Measurements from ENCODE around the gene SOCS1.
A peak's percentile ranks its signal among the peaks of the same experiment; 100 is the strongest.
"Not testable (repeated sequence)": the region's sequence is repeated elsewhere in the genome, so short reads cannot be mapped to it uniquely, and the experiment has no call there.

The SOCS1 gene

DNA sequence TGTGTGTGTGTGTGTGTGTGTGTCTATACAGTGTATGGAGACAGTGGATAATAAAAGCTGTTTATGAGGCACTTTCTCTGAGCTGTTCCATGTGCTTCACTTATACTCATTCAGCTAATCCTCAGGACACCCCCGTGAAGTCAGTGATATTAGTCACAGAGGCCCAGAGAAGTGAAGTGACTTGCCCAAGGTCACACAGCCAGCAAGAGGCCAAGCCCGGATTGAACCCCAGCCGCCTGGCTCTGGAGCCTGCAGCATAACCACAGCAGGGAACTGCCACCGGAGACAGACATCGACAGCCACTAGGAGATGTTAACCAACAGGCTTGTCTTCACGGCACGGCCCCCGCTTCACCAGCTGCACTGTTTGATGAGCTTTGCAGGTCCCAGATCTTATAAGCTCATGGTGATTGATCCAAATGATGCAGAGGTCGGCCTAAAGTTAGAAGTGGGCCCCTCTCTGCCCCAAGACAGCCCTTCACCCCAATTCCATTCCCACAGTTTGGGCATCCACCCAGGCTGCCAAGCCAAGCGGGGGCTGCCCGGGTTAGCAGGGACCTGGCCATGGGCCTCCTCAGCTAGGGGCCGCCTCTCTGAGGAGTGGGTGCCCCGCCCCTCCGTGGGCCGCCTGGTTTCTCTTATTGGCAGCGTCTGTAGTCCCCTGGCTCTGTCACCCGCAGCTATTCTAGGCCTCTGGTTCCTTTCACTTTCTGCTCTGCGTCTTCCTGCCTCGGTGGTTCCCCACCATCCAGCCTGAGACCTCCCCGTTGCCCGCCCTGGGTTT, 30.9 kb downstream of the SOCS1 start:
- DNase-seq (ENCODE audit: low read depth in 2 of 2) = peak; percentile 78 to 80

DNA sequence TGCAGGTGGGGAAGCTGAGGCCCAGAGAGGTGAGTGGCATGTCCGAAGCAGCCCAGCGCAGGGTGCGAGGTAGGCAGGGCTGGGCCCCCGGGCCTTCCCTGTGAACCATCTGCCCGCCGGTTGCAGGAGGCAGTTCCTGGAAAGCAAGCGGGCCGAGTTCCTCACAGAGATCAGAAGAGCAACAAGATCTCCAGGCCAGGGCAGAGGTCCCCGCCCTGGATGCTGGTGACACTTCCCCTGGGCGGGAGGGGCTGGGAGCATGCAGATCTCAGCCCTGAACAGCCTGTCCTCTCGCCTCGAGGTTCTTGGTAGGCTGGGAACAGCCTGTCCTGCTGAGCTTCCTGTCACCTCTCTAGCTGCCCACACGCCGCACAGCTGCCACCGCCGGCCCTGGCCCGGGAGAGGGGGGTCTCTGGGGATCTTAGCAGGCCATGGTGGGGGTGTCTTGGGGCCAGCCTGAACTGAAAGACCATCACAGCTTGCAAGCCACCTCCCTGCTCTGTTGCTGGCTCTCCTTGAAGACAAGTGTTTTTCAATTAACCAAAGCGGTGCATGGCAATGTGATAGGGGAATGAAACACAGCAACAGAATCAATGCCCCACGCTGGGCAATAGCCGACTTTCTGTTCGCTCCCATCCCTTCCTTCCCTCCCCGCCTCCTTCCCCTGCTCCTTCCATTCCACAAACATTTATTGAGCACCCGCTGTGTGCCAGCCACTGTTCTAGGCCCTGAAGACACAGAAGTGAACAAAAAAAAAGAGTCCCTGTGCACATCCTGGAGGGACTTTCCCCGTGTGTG, 31.7 kb downstream of the SOCS1 start:
- DNase-seq (ENCODE audit: low read depth in 2 of 2) = peak; percentile 26 to 51

DNA sequence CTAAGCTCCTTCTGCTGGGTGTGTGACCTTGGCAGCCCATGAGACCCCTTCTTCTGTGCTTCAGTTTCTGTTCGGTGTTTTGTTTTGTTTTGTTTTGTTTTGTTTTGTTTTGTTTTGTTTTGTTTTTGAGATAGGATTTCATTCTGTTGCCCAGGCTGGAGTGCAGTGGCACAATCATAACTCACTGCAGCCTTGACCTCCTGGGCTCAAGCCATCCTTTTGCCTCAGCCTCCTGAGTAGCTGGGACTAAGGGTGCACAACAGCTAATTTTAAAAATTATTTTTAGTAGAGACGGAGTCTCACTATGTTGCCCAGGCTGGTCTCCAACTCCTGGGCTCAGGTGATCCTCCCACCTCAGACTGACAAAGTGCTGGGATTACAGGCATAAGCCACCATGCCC, 35.5 kb downstream of the SOCS1 start:
- DNase-seq (ENCODE audit: low read depth in 2 of 2) = not testable (repeated sequence)

DNA sequence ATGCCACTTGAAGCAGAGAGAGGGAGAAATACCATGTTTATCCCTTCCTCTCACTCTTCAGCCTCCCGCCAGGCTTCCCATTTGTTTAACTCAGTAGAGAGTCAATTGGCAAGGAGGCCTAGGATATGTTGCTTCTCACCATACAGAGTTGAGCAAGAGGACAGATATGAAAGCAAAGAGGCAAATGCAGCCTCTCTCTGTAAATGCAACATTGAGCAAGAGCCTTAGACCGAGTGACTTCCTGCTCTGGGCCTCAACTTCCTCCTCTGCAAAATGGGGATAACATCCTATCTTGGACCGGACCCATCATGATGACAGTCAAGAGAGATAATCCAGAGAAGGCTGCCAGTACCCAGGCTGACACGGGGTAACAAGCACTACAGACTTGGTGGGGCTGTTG, 36.8 kb downstream of the SOCS1 start:
- no peak for DNase-seq (ENCODE audit: low read depth in 2 of 2)

DNA sequence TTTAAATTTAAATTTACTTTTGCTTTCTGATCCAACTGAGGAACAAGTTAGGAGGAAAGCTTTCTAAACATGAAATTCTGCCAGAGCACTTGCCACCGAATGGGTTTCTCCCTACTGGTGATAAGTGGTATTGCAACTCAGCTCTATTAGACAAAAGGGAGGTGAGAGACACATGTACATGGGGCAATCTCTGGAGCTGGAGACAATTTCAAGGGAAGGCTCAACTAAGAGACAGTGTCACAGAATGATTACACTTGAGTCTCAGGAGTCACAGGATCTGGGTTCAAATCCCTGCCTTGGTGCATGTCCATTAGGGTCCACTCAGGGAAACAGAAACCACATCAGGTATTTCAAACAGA, 37.4 kb downstream of the SOCS1 start:
- DNase-seq (ENCODE audit: low read depth in 2 of 2) = no peak

DNA sequence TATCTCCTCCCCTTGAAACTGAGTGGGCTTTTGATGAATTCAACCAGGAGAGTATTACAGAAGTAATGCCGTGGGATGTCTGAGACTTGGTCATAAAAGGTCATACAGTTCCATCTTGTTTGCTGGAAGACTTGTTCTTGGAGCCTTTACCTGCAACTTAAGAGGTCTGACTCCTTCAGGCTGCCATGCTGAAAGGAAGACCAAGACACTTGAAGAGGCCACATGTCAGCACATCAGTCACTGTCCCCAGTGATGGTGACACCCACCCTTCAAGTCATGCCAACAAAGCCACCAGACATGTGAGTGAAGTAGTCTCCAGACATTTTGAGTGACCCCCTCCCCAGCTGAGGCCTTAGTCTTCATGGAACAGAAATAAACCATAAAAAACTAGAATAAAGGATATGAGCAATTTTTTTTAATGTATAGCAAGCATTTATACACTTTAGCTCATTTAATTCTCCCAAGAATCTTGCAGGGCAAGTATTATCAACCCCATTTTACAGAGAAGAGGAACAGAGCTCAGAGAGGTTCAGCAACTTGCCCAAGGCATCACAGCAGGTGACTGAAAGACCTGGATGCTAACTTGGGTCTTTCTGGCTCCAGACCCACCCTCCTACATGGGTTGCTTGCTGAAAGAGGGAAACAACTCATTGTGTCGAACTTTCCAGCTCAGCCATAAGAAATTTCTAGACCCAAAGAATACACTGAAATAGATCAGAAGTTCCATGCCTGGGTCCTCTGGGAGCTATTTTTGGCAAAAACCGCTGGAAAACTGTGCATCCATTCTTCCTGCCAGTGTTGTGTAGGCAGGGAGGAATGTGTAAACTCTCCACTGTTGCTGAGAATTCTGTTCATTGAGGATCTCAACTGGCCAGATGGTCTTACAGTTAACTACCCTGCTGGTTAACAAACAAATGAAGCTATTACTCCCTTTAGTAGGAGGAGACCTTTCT, 38.1 kb downstream of the SOCS1 start:
- DNase-seq (ENCODE audit: low read depth in 2 of 2) = no peak

DNA sequence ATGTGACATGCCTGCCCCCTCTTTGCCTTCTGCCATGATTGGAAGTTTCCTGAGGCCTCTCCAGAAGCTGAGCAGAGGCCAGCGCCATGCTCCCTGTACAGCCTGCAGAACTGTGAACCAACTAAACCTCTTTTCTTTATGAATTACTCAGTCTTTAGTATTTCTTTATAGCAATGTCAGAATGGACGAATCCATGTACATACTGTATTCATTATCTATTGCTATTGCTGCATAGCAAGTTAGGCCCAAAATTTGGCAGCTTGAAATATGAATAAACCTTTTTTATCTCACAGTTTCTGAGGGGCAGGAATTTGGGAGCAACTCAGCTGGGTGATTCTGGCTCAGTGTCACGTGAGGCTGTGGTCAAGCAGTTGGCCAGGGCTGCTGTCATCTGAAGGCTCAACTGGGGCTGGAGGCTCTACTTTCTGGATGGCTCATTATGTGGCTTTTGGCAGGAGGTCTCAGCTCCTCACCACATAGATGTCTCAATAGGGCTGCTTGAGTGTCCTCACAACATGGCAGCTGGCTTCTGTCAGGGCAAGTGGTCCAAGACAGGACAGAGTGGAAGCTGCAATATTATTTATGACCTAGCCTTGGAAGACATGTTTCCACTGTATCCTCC, 40.0 kb downstream of the SOCS1 start:
- DNase-seq (ENCODE audit: low read depth in 2 of 2) = no peak

DNA sequence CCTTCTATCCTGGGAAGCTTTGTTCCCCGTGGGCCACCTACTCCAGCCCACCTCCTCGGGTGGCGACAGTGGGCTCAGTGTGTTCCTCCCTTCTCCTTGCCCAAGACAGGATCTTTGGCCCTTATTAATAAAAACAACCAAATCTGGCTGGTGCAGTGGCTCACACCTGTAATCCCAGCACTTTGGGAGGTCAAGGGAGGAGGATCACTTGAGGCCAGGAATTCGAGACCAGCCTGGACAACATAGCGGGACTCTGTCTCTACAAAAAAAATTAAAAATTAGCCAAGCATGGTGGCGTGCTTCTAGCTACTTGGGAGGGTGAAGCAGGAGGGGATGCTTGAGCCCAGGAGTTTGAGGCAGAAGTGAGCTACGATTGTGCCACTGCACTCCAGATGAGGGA, 42.2 kb downstream of the SOCS1 start:
- DNase-seq (ENCODE audit: low read depth in 2 of 2) = no peak

DNA sequence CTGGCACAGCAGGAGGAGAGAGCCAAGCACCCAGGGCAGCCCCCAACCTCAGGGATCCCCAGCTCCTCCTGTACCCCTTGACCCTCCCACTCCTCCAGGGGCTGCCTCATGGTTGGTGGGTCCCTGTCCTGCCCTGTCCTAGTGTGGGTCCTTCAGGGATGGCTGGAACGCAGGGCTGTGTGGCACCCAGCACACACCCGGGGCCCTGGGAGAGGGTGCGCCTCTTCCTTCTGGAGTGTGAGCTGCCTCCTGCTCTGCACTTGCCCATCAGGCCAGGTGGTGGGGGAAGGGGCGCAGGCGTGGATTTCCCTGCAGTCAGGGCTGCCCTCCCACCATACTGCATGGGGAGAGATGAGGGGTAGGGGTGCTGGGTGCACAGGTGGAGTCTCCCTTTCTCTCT, 42.6 kb downstream of the SOCS1 start:
- DNase-seq (ENCODE audit: low read depth in 2 of 2) = no peak

DNA sequence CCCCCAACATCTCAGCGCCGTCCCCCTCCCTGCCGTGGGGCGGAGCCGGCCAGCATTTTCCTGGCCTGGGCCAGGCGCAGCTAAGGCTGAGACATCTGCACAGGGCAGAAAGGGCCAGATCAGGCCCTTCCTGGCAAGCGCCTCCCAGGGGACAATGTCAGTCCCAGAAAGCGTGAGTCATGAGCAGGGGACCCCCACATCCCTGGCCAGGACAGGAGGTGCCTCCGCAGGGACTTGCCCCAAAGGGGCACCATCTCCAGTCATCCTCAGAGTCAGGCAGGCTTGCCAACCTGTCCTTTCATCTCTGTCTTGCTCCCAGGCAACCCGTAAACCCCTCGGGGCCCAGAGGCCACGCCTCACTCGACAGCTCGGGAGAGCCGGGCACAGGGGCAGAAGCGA, 43.2 kb downstream of the SOCS1 start:
- DNase-seq (ENCODE audit: low read depth in 2 of 2) = no peak

DNA sequence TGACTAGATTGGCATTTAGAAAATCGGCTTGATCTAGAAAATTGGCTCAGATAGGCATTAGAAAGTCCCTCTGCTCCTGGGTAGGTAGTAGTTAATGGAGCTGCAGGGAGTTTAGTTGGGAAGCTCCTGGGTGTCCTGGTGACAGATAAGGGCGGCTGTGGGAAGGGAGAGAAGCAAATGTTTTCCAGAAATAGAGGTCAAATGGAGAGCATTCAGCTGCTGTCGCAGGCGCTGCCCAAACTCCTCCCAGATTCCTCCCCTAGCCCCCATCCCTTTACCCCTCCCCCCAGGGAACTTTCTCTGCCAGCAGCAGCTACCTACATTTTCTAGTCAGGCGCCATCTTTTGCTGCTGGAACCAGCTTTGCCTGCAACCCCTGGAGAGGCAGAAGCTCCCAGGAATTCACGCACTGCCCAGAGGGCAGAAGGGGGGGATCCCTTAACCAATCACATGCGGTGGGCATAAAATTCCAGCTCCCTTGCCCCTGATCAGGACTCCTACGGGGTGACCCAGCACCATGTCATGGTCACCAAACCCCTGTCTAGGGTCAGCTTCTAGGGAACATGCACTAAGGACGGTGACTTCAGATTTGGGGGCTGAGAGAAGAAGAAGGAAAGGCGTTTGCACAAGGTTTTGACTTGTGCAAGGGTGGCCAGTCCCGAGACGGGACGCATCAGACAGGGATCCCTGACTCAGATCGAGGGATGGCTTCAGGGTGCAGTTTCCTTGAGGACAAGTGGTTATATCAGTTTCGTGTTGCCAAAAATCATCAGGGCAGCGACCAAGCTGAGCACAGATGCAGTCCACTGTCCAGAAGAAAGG, 43.8 kb downstream of the SOCS1 start:
- DNase-seq (ENCODE audit: low read depth in 2 of 2) = no peak

DNA sequence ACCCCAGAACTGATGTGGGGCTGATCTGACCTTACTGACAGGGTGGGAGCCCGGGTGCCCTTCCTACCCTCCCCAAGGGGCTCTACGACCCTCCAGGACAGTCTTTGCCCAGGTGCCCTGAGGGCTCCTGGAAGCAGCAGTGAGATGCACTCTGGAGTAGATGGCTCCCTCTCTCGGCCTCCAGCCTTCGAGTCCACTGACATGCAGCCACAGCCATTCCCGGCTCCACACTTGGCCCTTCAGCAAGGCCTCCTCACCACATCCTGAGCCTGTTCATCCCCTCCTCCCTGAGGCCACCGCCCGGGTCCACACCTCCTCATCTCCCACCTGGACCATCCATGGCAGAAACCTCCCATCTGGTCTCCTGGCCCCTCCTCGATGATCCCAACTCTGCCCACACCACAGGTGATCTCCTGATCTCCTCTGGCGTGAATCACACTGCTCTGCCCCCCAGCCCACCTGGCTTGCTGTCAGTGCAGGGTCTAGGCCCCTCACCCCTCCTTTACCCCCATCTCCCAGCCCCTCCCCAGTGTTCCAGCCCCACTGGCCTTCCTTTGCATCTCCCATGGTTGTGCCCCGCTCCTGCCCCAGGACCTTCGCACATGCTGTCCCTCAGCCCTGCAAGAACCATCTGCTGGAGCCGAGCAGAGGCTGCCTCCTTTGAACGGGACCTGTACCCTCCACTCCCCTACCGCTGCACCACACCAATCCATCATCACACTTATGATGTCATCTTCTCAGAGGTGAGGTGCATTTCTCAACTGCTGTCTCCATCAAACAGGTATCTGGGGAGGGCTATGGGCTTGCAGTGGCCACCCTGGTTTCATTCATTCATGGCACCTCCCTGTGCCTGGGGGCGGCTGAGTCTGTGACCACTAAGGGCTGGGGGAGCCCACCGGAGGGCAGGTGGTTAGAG, 44.7 kb downstream of the SOCS1 start:
- no peak for DNase-seq (ENCODE audit: low read depth in 2 of 2)

DNA sequence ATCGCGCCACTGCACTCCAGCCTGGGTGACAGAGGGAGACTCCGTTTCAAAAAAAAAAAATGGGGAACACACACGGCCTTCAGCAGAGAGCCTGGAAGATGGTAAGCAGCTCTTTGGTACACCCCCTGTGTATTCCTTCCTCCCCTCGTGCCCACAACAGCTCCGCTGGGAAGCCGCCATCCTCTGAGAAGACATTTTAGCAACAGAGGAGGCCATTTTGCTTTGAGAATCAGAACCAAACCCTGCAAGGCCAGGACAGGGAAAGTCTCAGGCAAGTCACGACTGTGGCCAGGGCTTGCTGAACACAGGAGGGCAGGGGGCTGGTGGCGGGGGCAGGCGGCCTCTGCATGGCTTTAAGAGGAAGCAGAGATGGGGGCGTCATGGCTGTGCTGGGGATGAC, 45.7 kb downstream of the SOCS1 start:
- DNase-seq (ENCODE audit: low read depth in 2 of 2) = no peak

DNA sequence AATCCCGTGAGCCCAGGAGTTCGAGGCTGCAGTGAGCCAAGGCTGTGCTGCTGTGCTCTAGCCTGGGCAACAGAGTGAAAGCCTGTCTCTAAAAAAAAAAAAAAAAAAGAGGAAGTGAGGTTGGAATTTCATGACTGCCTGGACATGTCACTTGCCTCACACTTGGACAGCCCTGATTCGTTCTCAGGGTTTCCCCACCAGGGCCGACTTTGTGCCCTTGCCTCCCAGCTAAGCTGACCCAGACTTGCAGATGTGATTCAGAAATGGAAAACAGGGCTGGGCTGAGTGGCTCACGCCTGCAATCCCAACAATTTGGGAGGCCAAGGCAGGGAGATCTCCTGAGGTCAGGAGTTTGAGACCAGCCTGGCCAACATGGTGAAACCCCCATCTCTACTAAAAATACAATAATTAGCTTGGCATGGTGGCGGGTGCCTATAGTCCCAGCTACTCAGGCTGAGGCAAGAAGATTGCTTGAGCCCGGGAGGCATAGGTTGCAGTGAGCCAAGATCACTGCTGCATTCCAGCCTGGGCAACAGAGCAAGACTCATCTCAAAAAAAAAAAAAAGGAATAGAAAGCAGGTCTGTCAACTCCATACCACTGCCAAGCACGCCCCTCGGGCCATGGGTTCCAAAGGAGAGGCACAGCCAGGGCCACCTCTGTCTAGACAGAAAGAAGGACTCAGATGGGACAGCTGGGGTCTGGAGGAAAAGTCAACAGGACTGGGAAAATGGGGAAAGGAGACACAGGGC, 46.9 kb downstream of the SOCS1 start:
- no peak for DNase-seq (ENCODE audit: low read depth in 2 of 2)

DNA sequence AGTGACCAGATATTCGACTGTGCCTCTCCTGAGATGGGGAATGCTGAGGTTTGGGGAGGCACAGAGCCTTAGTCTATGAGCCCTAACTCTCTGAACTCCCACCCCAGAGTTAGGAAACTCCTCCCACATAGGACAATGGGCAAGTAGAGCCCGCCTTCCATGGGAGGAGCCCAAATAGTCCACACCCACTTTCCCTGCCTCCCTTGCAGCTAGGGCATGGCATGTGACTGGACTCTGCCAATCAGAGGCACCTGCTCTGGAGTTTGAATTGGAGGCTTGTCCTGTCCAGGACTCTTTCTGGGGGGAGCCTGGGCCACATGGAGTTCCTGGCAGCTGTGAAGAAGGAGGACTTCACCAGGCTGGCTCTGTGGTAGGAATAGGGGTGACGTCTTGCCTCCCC, 48.4 kb downstream of the SOCS1 start:
- DNase-seq (ENCODE audit: low read depth in 2 of 2) = no peak

DNA sequence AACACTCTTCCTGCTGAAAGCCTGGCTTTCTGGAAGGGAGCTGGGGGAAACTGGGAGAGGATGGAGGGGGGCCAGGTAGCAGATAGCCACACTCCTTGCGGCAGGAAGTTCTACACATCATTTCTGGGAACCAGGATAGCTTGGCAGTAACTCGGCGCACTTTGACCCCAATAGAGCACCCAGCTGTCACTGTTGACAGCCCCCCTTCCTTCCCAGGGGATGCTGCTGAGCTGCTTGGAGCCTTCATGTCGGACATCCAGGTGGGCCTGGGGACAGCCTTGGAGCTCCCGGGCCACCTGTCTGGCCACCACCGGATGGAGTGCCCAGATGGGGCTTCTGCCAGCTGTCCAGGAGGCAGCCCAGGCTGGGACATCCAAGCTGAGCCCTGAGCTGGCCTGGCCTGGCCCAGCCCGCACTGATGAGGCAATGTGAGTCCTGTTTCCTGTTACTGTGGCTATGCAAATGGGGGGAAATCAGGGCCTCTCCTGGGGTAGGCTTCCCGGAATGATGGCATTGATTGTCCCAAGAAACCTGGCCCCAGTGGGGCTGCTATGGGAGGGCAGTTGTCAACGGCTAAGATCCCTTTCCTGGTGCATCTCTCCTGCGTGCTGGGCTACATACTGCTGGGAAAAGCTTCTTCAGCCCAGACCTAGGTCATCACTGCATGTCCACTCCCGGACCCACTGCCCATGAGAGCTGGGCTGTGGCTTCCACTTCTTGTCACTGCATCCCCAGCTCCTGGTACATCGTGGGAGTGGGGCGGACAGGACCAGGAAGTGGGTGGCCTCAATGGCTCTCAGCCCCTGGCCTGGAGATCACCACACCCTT, 50.0 kb downstream of the SOCS1 start:
- no peak for DNase-seq (ENCODE audit: low read depth in 2 of 2)

DNA sequence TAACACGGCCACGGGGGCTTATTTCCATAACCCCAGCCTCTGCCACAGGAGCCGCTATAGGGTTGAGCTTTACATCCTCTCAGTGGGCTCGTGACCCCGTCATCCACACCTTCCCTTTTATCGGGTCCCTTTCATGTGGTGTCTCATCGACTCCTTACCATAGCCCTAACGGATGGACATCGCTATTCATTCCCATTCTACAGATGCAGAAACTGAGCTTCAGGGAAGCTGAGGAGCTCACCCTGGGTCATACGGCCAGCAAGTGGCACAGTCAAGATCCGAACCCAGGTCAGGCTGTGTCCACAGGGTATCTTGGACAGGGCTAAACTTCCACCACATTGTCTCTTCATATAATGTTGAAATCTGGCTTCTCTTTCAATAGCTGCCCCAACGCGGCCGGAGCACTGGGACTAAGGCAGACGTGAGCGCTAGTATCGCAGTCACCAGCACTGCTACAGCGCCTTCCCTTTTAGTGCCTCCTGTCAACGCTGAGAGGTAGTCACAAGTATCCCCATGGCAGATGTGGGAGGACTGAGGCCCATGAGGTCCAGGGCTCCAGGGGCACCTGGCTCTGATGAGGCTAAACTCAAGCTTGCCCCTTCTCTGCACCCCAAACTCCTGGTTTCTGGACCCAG, 50.8 kb downstream of the SOCS1 start:
- DNase-seq (ENCODE audit: low read depth in 2 of 2) = no peak
